ENCODE results near the gene KCNC1. TPM values are rescaled to one million over a fixed set of nuclear protein-coding genes. Genes with fewer than 3 reads are reported as not detected.
A peak's percentile ranks its signal among the peaks of the same experiment; 100 is the strongest.

KCNC1 gene
- total and polyA plus RNA-seq, 2 of the 13 experiments (the other 11 are each of a cell fraction or from before 2014, with no cell fraction given): 0.01 to 0.04 TPM

- TF ChIP-seq GMEB1 (CRISPR knock-in tag; IDR thresholded peaks at IDR 0.05; ENCODE audit: borderline replicate concordance) (peak; percentile 39; the same call in 1 of the 2 replicates), MYPOP (CRISPR knock-in tag; IDR thresholded peaks at IDR 0.05) (no peak), MIER2 (CRISPR knock-in tag; IDR thresholded peaks at IDR 0.05) (peak; percentile 53; the same call in 1 of the 2 replicates), FOXA3 (CRISPR knock-in tag; IDR thresholded peaks at IDR 0.05) (no peak), FOSL2 (CRISPR knock-in tag; IDR thresholded peaks at IDR 0.05) (0 out of 2 replicates have a peak, but pooled peaks have one; percentile 17), HDAC1 (CRISPR knock-in tag; IDR thresholded peaks at IDR 0.05) (0 out of 2 replicates have a peak, but pooled peaks have one; percentile 21), NFKB2 (CRISPR knock-in tag; IDR thresholded peaks at IDR 0.05; ENCODE audit: borderline replicate concordance) (no peak; the same call in 1 of the 2 replicates), NFAT5 (CRISPR knock-in tag; IDR thresholded peaks at IDR 0.05) (no peak), SIX4 (CRISPR knock-in tag; IDR thresholded peaks at IDR 0.05) (no peak), ZKSCAN1 (IDR thresholded peaks at IDR 0.05; ENCODE audit: low read length) (no peak), SATB2 (CRISPR knock-in tag; IDR thresholded peaks at IDR 0.05) (no peak), ZFP36L1 (CRISPR knock-in tag; IDR thresholded peaks at IDR 0.05) (no peak), ETS1 (CRISPR knock-in tag; IDR thresholded peaks at IDR 0.05) (no peak), NFKBIZ (CRISPR knock-in tag; IDR thresholded peaks at IDR 0.05) (no peak), SMC3 (IDR thresholded peaks at IDR 0.05; ENCODE audit: low read length) (peak; percentile 84), FOXP1 (IDR thresholded peaks at IDR 0.05) (no peak), FOXP1 (CRISPR knock-in tag; IDR thresholded peaks at IDR 0.05) (no peak), ZNF251 (CRISPR knock-in tag; IDR thresholded peaks at IDR 0.05) (no peak), ZNF430 (CRISPR knock-in tag; IDR thresholded peaks at IDR 0.05) (no peak), IKZF5 (CRISPR knock-in tag; IDR thresholded peaks at IDR 0.05) (no peak)
Observed at GRCh38 chr11:17760102-17761029, 25.8 kb downstream of the KCNC1 start (continued).

All from HepG2 (cell line).